RPMI8226 (cell line): ENCODE measurements around the gene ATG2A.

ENCODE experiments used
- DNase-seq: peaks from one replicate; pipeline ENCODE4 v3.0.0-alpha.2; 2015

ATG2A gene

GRCh38 chr11:64923944-64924909 is 7.2 kb upstream of the ATG2A start, which contains the start of gene PPP2R5B:
Gene PPP2R5B, plus strand, starts transcription at chr11:64924689. Its CDS starts 1,046 bp downstream, at chr11:64925735.
- peak; percentile 95 for DNase-seq

GRCh38 chr11:64923151-64923661 is 6.2 kb upstream of the ATG2A start:
- no peak for DNase-seq

GRCh38 chr11:64921384-64921783 is 4.4 kb upstream of the ATG2A start:
- no peak for DNase-seq

GRCh38 chr11:64920124-64920523 is 3.1 kb upstream of the ATG2A start:
- no peak for DNase-seq

GRCh38 chr11:64919627-64920026 is 2.6 kb upstream of the ATG2A start:
- no peak for DNase-seq

- DNase-seq, result peak; percentile 60
These were observed 1.0 kb upstream of the ATG2A start for GRCh38 chr11:64918017-64918416.

- no peak for DNase-seq
These were observed 620 bp upstream of the ATG2A start for GRCh38 chr11:64917663-64917995.

GRCh38 chr11:64916040-64916774 is 802 bp downstream of the ATG2A start:
- peak; percentile 57 for DNase-seq

GRCh38 chr11:64915376-64915887 is 1.6 kb downstream of the ATG2A start:
- no peak for DNase-seq

- no peak for DNase-seq
These were observed 2.9 kb downstream of the ATG2A start for GRCh38 chr11:64914123-64914522.

GRCh38 chr11:64913171-64913727 is 3.8 kb downstream of the ATG2A start:
- DNase-seq, result no peak

GRCh38 chr11:64911689-64912088 is 5.3 kb downstream of the ATG2A start:
- no peak for DNase-seq

- no peak for DNase-seq
These were observed 5.9 kb downstream of the ATG2A start for GRCh38 chr11:64911142-64911541.

GRCh38 chr11:64910451-64911093 is 6.4 kb downstream of the ATG2A start:
- DNase-seq, result no peak

GRCh38 chr11:64909653-64910343 is 7.2 kb downstream of the ATG2A start:
- no peak for DNase-seq

GRCh38 chr11:64908766-64909165 is 8.2 kb downstream of the ATG2A start:
- DNase-seq, result no peak

GRCh38 chr11:64906314-64906635 is 10.7 kb downstream of the ATG2A start:
- no peak for DNase-seq

- no peak for DNase-seq
These were observed 11.3 kb downstream of the ATG2A start for GRCh38 chr11:64905516-64906313.

GRCh38 chr11:64903291-64903833 is 13.6 kb downstream of the ATG2A start:
- no peak for DNase-seq

GRCh38 chr11:64902102-64902900 is 14.7 kb downstream of the ATG2A start:
- DNase-seq, result no peak
